NCI-H2171 treated with DMSO at 0.1 percent for 48 hours (cell line): Measurements from ENCODE around the gene EEF2.
A peak's percentile ranks its signal among the peaks of the same experiment; 100 is the strongest.

Experiments
- DNase-seq: peaks from one replicate; lab custom pipeline; 2025; lab: John Stamatoyannopoulos, UW

The EEF2 gene

DNA sequence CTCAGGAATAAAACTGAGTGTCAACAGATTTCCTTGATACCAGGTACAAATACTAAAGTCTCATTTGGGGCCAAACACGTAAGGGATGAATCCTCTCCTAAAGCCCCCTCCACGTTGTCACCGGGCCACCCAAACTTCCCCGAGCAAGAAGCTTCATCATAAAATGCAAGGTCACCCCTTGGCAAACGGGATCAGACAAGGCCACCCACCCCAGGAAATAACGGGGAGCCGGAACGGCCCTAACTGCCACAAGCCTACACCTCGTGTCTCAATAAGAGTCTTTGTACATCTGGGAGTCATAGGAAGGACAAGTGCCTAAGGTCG, 717 bp downstream of the EEF2 start:
- no peak for DNase-seq

DNA sequence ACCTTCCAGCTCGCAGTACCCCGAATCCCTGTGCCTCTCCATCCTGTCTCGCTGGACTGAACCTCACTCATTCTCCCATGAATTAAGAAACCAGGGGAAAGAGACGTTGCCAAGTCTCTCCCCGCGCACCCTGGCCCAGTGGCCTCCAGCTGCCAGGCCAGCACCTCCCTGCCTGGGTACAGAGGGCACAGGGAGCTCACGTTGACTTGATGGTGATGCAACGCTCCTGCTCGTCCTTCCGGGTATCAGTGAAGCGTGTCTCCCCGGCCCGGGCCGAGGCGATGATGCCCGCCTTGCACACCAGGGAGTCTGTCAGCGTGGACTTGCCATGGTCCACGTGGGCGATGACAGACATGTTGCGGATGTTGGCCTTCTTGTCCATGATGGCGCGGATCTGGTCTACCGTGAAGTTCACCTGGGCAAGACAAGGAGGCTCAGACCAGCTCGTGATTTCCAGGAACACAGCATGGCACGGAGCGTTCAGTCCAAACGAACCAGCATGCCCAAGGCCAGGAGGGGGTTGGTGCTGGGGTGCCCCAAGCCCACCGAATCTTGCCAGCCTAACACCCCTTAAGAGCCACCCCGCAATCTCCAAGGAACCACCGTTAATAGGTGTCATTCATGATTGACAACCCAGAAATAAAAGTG, 1.2 kb downstream of the EEF2 start:
- no peak for DNase-seq

DNA sequence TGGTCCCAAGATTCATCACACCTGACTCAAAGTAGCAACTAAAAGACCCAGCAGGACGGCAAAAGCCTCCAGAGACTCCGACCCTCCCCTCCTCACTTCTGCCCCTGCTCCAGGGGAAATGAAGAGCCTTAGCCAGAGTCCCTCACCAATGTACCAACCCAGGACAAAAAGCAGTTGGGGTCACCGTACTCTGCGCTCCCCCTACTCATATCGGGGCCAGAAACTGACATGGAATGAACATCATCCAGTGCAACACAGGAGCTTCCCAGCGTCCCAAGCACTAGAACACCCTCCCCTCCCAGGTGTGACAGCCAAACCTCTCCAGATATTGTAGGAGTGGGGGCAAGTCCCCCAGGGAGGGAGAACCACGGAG, 1.7 kb downstream of the EEF2 start:
- no peak for DNase-seq

DNA sequence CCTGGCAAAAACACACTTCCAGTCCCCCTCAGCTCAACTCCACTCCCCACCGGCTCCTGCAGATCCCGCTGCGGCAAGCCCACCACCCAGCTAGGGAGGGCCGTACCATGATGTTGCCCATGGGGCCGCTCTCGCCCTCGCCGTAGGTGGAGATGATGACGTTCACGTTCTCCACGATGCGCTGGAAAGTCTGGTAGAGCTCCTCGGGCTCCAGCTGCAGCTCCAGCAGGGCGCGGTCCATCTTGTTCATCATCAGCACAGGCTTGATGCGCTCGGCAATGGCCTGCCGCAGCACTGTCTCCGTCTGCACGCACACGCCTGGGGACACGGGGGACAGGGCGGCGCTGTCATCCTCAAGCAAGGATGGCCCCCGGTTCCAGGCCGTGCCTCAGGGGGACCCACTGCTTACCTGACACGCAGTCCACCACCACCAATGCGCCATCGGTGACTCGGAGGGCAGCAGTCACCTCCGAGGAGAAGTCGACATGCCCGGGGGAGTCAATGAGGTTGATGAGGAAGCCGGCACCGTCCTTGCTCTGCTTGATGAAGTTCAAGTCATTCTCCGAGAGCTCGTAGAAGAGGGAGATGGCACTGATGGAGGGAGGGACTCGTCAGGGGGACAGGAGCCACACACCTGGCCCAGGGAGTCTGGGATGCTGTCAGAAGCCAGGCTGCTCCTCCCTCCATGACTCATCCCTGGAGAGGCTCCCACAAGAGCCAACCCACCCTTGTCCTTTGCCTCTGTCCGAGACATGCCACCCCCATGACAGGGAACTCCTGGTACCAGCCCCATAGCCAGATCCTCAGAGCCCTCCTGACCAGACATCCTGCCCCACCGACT, 2.3 kb downstream of the EEF2 start:
- DNase-seq = no peak

DNA sequence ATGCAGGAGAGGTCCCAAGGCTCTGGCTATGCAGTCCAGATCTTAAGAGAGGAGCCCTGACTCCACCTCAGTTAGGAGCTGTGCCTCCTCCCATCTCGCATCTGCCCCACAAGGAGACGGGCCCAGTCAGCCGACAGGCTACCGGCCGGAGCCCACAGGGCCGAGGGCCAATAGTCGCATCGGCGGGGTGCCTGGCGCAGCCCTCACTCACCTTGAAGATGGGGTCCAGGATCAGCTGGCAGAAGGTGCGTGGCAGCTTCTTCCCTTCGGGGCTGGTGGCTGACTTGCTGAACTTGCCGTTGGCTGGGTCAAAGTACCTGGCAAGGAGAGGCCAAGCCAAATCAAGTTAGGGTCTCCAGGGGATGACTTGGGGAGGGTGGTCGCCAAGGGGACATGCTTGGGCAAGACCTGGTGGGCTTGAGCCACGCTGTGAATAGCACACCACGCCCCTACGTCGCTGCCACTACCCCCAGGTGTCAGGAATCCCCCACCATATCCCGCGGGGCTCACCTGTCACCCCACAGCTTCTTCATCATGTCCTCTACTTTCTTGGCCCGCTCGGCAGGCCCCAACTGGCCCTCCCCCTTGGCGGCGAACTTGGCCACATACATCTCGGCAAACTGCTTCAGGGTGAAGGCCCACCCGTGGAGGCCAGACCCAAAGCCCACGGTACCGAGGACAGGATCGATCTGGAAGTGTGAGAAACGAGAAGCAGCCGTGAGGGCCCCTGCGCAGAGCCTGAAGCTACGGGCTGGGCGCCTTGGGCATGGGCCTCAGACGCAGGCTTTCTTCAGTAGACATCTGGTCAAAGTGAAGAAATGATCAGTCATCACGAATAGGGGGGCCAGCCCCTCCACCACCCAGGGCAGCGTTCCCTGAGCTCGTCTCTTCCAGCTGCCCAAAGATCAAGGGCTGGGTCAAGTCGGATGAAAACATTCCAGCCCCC, 3.3 kb downstream of the EEF2 start:
- DNase-seq = no peak

DNA sequence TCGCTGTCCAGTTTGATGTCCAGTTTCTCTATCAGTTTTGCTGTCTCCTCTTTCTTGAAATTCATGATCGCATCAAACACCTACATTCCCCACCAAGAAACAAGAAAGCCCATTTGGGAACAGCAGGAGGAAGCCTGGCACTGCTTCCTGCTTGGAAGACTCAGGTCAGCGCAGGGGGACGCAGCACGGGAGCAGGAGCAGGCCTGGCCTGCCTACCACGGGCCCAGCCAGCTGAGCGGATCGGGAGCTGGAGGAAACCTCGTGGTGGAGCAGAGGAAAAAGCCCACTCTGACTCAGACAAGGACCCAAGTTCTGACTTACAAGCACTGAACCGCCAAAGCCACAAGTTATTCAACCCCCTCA, 3.9 kb downstream of the EEF2 start:
- no peak for DNase-seq

DNA sequence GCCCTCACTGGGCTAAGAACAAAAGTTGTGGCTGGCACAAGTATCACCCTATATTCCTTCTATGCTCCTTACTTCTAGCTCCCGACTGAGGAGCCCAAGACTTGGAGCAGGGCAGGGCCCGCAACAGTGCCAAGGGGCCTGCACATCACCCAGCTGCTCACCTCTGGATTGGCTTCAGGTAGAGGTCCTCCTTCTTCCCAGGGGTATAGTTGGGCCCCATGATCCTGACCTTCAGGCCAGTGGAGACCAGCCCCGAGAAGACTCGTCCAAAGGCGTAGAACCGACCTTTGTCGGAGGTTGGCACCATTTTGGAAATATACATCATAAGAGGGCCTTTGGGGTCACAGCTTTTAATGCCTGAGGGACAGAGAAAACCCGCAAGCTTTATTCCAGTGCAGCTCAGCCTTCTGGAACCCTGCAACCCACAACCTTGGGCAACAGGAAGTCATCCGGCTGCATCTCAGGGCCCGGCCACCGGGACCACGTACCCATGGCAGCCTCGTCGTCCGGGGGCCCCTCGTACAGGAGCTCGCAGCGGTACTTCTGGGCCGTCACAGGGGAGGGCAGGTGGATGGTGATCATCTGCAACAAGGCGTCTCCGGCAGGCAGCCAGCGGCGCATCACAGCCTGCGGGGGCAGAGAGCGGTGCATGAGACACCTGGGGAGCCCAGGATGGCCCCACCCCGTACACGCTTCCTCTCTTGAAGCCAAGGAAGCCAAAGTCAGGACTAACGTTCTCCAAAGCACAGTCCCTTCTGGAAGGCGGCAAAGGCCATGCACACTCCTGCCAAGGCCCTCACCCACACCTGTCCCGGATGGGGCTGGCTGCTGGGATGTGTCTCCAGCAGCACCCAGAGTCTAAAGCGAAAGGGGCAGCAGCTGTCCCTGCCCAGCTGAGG, 4.7 kb downstream of the EEF2 start:
- DNase-seq = no peak

DNA sequence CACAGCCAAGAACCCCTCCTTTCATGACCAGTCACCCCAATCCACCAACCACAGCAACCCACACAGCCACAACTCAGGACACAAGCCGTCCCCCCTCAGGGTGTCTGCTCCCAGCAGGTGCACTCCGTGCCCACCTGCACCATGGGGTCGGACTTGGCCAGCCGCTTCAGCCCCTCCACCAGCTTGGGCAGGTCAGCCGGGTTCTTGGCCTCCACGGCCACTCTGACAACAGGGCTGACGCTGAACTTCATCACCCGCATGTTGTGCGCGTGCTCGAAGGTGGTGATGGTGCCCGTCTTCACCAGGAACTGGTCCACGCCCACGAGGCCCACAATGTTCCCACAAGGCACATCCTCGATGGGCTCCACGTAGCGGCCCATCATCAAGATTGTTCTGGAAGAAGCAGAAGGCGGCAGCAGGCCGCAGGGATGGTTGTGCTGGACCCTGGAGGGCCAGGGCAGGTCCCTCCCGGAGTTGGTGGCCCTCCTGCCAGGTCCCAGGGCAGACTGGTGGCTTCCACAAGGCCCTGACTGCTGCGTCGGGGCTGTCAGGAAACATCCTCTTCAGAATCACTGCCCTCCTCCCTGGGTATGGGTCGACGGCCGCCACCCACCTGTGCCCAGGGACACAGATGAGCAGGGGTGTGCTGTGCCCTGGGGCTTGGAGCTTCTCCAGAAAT, 5.5 kb downstream of the EEF2 start:
- DNase-seq = no peak

DNA sequence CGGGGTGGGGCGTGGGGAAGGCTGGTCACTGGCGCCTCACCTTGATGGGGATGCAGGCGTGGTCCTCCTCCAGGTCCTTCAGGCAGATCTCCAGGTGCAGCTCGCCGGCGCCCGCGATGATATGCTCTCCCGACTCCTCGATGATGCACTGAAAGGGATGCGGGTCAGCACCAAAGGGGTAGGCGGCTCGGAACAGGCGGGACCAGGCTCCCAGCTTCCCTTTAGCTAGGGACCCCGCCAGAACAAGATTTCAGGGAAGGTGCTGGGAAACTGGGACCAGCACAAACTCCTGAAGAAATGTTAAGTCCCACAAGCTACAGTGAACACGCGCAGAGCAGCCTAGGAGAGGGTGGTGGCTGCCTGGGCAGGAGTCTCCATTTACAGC, 6.0 kb downstream of the EEF2 start:
- DNase-seq = no peak

DNA sequence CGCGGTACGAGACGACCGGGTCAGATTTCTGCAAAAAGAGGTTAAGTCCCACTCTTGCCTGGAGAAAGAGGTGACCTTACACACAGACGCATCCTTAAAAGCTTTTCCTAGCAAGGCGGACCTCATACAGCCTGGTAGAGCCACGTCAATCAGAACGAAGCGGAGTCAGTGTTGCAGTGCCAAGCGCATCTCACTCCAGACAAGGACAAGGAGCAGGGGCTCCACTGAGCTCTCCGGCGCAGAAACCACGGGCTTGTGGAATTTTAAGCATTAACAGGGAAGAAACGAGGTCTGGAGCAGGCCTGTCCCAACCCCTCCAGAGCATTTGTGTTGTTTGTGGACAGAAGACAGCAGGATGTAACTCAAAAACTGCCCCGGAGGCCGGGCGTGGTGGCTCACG, 7.1 kb downstream of the EEF2 start:
- DNase-seq = no peak

DNA sequence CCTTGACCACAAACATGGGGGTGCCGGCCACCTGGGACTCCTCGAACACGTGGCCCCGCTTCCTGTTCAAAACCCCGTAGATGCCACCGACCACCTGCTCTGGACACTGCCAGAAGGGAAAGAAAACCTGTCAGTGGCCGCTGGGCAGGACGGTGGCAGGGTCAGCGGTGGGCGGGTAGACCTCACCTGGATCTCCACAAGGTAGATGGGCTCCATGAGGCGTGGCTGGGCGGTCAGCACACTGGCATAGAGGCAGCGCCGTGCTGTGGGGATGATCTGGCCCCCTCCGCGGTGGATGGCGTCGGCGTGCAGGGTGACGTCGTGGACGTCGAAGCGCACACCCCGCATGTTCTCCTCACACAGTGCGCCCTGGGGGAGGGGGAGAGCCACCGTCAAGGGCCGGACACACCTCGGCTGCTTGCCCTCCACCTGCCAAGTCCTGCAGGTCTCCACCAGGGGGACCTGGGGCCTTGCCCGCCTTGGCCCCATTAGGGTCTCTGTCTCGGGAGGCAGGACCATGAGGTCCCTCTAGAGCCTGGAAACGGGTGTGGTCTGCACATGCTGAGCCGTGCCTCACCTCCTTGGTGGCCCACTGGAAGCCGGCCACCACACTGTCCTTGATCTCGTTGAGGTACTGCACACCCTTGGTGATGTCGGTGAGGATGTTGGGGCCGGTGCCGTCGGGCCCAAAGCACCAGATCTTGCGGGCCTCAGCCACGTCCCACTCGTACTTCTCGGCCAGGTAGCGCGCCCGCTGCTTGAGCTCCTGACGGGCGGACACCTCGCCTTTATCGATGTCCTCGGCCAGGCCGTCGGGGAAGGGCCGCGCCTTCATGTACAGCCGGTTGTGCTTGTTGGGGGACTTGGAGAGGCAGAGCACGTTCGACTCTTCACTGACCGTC, 7.8 kb downstream of the EEF2 start:
- DNase-seq = no peak

DNA sequence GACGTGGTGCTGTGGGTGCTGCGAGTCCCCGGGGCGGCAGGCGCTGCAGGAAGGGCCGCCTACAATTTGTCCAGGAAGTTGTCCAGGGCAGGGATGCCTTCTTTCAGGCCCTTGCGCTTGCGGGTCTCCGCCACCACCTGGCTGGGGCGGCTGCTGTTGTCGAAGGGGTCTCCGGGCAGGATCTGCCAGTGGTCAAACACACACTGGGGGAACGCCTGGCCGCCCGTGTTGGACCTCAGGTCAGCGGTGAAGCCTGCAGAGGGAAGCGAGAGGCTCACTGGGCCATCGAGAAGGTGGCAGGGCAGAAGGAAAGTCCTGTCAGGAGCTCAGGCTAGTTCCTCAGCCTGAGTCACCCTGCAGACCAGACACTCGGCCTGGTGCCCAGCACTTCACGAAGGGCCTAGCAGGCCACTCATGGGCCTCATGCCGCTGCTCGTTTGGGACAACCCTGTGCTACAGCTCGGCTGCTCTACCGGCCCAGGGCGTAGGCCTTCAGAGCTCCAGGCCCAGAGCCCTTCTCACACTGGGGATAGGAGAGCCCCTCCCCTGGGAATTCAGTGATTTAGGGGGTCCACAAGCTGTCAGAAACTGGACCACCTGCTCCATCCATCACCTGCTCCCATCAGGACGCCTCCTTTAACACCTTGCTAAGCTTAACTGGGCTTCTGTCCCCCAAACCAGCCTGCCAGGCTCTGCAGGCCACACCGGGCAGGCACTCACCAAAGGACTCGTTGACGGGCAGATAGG, 8.6 kb downstream of the EEF2 start:
- no peak for DNase-seq

DNA sequence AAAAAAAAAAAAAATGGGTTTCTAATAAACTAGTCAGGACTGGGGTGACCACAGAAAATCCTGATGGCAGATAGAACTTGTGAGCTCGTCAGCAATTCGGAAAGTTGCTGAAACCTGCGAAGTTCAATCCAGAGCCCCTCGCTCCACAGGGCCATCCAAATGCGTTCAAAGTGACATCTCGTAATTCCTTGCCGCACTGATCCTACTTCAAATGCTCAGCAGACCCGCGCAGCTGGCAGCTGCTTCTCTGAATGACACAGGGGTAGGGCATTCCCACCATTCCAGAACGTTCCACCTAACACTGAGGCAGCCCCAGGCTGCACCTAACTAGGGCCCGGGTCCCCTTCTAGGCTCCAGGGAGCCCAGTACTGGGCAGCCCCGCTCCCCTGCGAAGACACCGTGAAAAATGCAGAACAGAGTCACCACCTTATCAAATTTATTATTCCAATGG, 9.6 kb downstream of the EEF2 start:
- no peak for DNase-seq

DNA sequence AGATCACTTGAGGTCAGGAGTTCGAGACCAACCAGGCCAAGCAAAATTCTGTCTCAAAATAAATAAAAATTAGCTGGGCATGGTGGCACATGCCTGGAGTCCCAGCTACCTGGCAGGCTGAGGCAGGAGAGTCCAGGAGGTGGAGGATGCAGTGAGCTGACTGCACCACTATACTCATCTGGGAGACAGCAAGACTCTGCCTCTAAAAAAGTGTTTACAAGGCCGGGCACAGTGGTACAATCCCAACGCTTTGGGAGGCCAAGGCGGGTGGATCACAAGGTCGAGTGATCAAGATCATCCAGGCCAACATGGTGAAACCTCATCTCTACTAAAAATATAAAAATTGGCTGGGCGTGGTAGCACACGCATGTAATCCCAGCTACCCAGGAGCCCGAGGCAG, 10.1 kb downstream of the EEF2 start:
- no peak for DNase-seq

DNA sequence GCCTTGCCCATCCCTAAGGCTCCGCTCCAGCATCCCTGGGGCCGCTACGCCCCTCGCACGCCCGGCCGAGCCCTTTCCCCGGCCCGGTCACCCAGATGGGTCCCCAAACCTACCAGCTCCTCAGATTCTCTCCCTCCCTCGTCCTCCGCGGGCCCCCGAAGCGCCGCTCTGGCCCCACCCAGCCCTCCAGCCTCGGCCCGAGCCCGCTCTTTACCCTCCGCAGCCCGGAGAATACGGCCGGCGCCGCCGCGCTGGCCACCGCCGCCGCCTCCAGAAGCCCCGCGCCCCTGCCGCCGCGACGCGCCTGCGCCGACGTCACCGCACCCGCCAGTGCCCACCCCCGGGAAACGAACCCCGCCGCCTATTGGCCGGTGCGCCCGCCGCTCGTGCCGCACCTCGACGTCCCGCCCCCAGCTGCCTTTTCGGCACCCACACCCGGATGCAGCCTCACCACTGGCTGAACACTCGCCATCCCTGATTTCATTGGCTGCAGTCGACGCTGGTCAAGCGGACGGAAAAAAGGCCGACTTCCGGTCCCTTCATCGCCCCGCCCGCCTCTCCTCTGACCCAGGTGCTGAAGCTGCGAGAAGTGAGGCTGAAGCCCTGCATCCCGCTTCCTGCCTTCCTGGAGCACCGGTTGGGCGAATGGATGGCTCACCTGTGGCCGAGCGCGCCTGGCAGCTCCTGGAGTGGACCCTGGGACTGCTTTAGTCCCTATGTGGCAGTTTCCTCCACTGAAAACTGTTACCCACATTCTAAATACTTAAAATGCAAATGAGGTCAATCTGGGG, 14.3 kb downstream of the EEF2 start, which contains the start of gene DAPK3:
Gene DAPK3, minus strand, starts transcription at position 292 of the 791 bp plus-strand sequence. CDS start 1,364 bp downstream, outside the sequence.
- peak; percentile 97 for DNase-seq

DNA sequence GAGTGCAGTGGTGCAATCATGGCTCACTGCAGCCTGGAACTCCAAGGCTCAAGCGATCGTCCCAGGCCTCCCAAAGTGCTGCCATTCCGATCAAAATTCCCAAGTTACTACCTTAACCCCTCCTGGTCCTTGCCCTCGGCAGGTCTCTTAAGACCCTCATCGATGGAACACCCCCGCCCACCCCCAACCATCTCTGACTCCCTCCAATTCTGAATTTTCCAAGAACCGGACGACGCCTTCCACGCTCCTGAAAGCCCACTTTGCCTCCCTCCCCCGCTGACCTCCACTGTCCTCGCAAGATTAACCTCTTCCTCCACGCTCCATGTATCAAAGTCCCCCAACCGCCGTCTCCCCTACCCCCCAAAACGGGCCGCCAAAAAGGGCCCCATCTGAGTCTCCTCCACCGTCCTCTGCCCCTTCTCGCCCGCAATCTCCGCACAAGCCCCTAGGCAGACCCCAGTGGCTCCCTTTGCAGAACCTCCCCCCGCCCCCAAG, 14.9 kb downstream of the EEF2 start:
- DNase-seq = no peak

DNA sequence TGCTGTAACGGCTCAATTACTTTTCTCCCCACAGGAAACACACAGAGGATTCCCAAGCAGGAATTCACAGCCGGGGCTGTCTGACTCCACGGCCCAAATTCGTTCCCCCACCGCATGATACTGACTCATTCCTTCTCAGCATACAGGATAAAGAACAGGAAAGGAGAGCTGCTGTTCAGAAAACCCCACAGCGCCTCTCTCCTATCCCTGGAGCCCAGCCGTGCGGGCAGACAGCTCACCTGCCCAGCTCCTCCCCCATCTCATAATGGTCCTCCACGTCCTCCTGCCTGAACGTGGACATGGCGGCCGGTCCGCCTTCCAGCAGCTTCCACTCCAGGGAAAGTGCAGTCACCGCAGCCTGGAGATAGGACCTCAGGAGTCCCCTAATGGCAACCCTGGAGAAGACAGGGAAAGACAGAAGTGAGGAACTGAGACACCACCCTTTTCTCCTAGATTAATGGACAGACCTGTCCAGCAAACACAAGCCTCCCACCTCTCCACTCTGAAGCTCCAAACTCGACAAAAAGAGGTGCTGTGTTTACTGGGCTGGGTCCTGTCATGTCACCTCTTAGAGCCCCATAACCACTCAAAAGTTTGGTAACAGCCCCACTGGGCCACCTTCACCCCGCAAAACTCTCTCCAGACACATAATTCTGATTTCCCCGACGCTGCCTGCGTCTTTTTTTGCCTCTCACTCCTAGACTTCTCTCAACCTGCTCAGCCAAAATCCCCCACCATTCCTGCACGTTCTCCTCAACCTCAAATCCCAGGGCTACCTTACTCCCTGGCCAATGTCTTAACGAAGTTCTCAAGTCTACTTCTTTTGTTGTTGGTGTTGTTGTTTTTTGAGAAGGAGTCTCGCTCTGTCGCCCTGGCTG, 15.6 kb downstream of the EEF2 start:
- DNase-seq = no peak
